Hypothalamus (tissue), 51 donors: ENCODE measurements around the gene HOXD11.
A peak's percentile ranks its signal among the peaks of the same experiment; 100 is the strongest.

Experiments
- DNase-seq, 51 donors: peaks; one replicate each; lab custom pipeline; 2025; lab: John Stamatoyannopoulos, UW

HOXD11 gene

DNA sequence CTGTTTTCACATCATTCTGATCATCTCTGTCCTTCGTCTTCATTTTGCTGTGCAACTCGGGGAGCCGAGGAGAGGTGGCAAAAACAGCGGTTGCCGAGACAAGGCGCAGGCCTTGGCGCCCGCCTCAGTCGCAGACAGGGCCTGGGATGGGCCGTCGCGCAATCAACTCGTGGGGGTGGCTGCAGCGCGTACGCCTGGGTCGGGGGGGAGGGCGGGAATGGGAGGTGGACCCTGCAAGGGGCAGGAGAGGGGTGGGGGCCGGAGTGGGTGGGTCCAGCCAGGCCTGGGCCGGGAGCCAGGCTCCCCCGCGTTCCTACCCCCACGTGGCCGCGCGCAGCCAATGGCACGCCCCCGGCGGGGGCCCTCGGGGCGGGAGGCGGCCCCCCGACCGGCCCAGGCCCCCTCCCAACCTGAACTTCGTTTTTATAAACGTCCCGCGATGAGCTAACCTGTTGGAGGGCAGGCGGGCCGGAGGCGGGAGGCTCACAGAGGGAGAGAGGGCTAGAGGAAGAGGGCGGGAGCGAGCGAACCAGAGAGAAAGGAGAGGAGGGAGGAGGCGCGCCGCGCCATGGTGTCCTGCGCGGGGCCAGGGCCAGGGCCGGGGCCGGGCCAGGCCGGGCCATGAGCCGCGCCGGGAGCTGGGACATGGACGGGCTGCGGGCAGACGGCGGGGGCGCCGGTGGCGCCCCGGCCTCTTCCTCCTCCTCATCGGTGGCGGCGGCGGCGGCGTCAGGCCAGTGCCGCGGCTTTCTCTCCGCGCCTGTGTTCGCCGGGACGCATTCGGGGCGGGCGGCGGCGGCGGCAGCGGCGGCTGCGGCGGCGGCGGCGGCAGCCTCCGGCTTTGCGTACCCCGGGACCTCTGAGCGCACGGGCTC lies 14.6 kb upstream of the HOXD11 start, which contains the start of gene HOXD13:
HOXD13 (plus strand) TSS at position 452 of the 875 bp plus-strand sequence; CDS start at position 622, 170 bp downstream.
- no peak for DNase-seq

- no peak for DNase-seq
Measured at GRCh38 chr2:176093145-176093897, 13.8 kb upstream of the HOXD11 start.

DNA sequence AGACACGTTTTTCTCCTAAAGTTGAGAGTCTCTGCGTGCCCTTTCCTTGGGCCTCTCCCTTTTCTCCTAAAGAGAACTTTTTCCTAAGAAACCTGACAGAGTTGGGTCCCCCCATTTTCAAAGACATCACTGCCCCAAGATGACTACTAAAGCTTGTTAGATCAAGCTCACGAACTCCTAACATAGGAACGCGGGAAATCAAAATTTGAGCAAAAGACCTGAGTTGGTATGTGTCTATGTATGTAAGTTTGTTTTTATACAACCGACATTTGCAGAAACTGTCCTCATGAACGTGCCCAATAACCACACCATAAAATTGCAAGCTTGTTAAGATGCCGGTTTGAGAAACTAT lies 13.2 kb upstream of the HOXD11 start:
- no peak for DNase-seq

GRCh38 chr2:176094349-176094748 lies 12.7 kb upstream of the HOXD11 start:
- no peak for DNase-seq

DNA sequence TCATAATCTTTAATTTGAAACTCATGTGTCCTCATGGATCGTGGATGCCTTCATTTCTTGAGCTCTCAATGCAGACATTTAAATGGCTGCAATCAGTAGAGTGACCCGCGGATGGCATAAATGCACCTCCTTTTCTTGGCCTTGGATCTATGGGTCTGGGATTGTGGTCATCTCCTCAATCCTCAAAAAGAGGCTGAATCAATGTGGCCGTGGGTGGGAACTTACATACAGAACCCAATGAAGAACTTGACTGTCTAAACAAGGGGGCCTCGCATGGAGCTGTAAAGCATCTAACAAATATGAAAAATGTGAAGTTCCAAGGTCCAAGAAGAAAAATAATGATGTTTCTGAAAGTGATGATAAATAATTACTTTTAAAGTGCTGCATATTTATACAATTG lies 11.7 kb upstream of the HOXD11 start:
- no peak for DNase-seq

- no peak for DNase-seq
Measured at GRCh38 chr2:176096243-176096985, 10.7 kb upstream of the HOXD11 start.

- DNase-seq, result peak in 22 of 51 donors; percentile 2 to 45 (median 12)
Measured at GRCh38 chr2:176096986-176097819, 9.9 kb upstream of the HOXD11 start.

- DNase-seq, result peak in 2 of 51 donors; percentile 0 to 1
Measured at GRCh38 chr2:176097820-176098365, 9.2 kb upstream of the HOXD11 start.

- DNase-seq, result no peak
Measured at GRCh38 chr2:176098366-176099158, 8.5 kb upstream of the HOXD11 start.

GRCh38 chr2:176099159-176099727 lies 7.8 kb upstream of the HOXD11 start:
- DNase-seq, result no peak

DNA sequence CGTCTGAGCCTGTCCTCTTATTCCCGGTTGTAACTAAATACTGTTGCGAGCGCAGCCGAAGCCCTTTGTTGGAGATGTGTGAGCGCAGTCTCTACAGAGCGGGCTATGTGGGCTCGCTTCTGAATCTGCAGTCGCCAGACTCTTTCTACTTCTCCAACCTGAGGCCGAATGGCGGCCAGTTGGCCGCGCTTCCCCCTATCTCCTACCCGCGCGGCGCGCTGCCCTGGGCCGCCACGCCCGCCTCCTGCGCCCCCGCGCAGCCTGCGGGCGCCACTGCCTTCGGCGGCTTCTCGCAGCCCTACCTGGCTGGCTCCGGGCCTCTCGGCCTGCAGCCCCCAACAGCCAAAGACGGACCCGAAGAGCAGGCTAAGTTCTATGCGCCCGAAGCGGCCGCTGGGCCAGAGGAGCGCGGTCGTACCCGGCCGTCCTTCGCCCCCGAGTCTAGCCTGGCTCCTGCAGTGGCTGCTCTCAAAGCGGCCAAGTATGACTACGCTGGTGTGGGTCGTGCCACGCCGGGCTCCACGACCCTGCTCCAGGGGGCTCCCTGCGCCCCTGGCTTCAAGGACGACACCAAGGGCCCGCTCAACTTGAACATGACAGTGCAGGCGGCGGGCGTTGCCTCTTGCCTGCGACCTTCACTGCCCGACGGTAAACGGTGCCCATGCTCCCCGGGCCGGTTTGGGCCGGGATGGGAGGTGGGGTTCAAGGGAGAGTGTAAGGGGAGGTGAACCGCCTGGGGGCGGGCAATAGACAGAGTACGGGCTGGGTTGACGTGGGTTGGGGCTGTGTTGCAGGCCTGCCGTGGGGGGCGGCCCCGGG lies 7.1 kb upstream of the HOXD11 start, which contains the start of gene HOXD12:
HOXD12 (plus strand) TSS at position 68 of the 819 bp plus-strand sequence; CDS start at position 75, 7 bp downstream.
- no peak for DNase-seq

DNA sequence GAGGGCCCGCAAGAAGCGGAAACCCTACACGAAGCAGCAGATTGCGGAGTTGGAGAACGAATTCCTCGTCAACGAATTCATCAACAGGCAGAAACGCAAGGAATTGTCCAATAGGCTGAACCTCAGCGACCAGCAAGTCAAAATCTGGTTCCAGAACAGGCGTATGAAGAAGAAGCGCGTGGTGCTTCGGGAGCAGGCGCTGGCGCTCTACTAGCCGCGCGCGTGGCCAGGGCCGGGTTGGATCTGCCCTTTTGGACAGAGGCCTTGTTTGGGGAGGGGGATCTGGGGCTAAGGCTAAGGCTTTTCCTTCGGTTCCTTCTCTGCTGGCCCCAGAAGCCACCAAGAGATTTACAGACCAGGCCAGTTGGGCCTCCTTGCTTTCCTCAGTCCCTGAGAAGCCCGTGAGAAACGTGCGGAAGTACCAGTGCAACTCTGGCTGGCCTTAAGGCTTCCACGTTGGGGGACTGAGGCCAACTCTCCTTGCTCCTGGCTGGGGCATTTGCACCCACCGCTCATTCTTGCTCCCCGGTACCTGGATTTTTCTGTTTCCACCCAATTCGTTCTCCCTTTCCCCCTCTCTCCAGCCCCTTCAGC lies 6.4 kb upstream of the HOXD11 start:
- no peak for DNase-seq

GRCh38 chr2:176101216-176101830 lies 5.8 kb upstream of the HOXD11 start:
- DNase-seq, result no peak

DNA sequence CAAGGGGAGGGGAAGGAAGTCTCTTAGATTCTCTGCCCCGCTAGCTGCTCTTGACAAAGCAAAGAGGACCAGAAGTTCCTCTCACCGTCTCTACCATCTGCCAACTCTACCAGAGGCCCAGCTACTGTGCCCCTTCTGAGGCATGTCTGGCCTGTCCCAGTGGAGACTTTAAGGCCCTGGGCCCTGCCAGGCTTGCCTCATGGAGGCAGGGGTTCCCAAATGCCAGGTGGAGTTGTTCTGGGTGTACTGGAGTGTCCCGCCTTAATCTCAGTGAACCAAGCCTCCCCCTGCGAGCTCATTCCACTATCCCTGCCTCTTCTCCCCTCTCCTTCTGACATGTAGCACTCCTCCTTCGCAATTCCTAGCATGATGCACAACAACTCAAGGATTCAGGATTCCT lies 5.2 kb upstream of the HOXD11 start:
- DNase-seq, result no peak

- no peak for DNase-seq
Measured at GRCh38 chr2:176102309-176102866, 4.7 kb upstream of the HOXD11 start.

GRCh38 chr2:176103194-176103593 lies 3.9 kb upstream of the HOXD11 start:
- DNase-seq, result no peak
